Glomerular endothelial cell (primary cell): ENCODE data around the gene PIK3C3. TPM values are rescaled to one million over a fixed set of nuclear protein-coding genes. Genes with fewer than 3 reads are reported as not detected.
A peak's percentile ranks its signal among the peaks of the same experiment; 100 is the strongest.

Experiments
- DNase-seq: peaks from one replicate; pipeline ENCODE4 v3.0.0-alpha.2; 2011; ENCODE audit warnings: low read depth, low spot score; ENCODE audit errors: extremely low read depth
- total RNA-seq: library from RNA; depleted of rRNA; stranded (reverse); fragments of >200 nt; gene quantifications from 2 replicates; pipeline ENCODE4 v1.2.3, GENCODE V29; 2015

Gene PIK3C3
- total RNA-seq, 1 donor from 2014 or later = 51.1 TPM

DNA sequence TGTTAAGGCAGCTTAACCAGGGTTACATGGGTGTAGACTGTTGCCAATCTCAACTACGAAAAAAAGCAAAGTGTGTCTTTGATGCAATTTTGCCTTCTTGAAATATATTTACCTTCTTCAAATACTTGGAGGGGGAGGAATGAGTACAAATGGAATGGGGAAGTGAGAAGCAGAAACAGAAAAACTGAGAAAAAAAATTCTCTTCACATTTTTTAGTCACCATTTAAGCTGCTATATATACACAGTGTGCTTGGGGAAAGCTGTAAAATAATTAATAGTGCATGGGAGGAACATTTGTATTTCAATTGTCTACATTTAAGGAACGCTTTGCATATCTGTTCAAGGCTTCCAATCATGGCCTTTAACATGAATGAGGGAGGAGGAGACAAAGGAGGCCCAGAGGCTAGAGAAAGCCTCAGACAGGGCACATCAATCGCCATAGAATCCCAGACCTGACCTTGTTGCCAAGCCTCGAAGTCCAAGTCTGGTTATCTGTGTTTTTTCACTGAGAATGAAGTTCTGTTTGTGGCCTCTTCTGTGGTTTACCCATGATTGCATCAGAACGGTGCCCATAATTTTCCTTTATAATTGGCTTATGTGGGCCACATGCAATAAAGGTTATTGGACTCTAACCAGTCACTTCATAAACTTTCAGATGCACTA is 158.6 kb downstream of the PIK3C3 start:
- no peak for DNase-seq

DNA sequence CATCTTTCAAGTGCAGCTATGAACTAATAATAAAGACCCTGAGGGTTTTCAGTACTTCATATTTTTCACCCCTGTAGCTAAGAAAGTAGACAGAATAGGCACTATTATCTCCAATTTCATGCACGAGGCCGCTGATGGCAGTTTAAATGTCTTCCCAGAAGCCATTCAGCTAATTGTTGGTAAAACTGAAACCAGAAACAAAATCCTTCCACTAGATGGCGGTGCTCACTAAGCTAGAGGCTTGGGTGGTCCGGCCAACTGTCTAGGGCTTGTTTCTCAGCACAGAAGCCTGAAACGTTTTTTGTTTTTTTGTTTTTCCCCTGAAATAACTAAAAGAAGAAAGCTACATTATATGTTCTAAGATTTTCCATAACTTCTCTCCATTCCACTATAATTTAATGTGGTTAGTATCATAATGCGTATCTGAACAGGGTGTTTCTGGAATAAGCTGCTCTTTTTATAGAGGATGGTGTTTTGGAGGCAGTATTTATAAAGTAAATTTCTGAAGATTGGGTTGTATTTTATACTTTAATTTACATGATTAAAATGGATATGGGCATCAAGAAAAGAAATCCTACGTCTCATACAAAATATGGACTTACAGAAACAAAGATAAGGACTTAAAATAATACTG is 159.4 kb downstream of the PIK3C3 start:
- peak; percentile 51 for DNase-seq

DNA sequence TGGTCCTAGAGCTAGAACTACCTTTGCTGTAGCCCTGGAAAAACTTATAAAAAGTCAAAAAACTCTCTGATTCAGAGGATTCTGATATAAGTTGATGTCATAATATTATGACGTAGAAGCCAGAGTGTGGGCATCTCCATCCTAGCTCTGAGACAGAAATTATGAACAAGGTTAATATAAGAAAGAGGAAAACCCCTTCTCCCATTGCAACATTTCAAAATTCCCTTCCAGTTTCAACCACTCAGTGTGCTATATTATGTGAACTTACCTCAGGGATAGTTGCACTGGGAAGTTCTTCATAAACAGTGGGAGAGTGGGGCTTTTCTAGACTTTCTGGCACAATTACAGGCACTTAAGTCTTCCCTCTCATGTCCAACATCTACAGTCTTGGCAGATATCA is 171.6 kb downstream of the PIK3C3 start:
- DNase-seq = no peak

DNA sequence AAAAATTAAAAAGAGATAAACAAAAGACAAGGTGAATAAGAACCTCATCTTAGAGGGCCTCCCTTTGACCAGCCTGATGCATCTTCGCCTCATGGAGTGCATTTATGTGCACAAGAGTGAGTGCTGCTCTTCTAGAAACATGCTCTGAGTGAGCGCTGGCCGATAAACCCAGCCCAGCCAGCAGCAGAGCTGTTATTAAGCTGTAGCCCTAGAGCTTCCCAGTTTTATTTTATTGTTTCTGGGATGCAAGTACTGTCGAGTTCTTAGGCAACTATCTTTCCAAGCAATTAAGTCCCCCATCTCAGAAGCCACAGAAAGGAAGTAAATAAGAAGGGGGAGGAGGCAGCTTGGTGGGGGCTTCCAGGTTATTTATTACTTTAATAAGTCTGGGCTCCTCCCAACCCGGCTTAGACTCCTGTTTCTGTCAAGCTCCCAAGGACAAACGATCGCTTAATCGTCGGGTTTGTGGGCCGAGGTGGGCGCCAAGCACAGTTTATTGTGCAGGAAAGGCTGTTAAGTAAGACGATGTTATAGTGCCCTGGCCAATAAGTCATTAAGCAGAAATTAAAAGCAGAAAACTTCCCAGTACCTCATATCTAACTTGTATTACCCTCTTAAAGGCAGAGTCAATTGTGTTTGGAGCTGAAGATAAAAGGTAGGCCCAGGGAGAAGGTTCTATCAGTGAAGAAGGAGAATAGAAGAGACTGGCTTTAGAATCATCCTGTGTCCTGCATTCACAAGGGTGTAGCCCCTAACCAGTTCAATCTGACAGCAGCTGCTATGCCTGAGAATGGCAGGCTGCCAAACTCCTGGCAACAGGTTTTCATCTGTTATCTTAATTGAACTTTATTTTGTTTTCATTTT is 176.3 kb downstream of the PIK3C3 start:
- DNase-seq = no peak

DNA sequence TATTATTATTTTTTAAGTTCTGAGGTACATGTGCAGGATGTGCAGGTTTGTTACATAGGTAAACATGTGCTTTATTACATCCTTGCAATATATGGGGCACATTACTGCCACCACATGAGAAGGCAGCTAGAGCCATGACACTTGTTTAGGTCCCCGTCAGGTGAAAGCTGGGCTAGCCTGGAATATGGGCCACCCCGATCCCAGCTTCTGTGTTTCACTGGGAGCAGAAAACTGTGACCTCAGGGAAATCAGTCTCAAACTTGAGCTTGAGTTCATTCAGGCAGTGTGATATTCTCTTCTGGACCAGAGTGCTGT is 176.9 kb downstream of the PIK3C3 start:
- DNase-seq = no peak
